Testis (tissue), 2 donors: ENCODE measurements around the gene POLD2.

Experiments used
- CTCF ChIP-seq, 3 experiments: fragments of 450-650 bp in 2 of 3; fragments of 200-600 bp in 1 of 3; sonication (generic) in 1 of 3; IDR thresholded peaks; one replicate each; pipeline ENCODE4 v1.5.1; 2016 to 2019; ENCODE audit warnings: antibody characterized with exemption in 3 of 3, mild to moderate bottlenecking in 2 of 3, moderate library complexity in 1 of 3
- POLR2A ChIP-seq: fragments of 450-650 bp; IDR thresholded peaks from one replicate; pipeline ENCODE4 v1.6.1; 2017; ENCODE audit warnings: antibody characterized with exemption, mild to moderate bottlenecking, moderate library complexity

GRCh38 chr7:44103923-44104859 is 19.2 kb downstream of the POLD2 start, which contains the start of gene AEBP1:
- TF ChIP-seq POLR2A (no peak), CTCF (IDR thresholded peaks at IDR 0.05) (no peak)
